Mammary epithelial cell (primary cell): ENCODE data around the gene KAT6B.

ENCODE experiments used
- EZH2 ChIP-seq: IDR thresholded peaks from 2 replicates; pipeline ENCODE4 v1.6.1; 2012; ENCODE audit warnings: low read length, inconsistent platforms, borderline replicate concordance
- TF ChIP-seq, protein P1 (sequence below), 2 donors: IDR thresholded peaks in 1 of 2; conservative IDR thresholded peaks in 1 of 2; 2 replicates each; pipeline ENCODE4 v1.5.1; 2011 to 2012; ENCODE audit warnings: inconsistent platforms in 2 of 2, low read length in 2 of 2, mild to moderate bottlenecking in 2 of 2, control low read depth in 1 of 2, low read depth in 1 of 2; ENCODE audit not compliant: insufficient read depth in 1 of 2; ENCODE audit errors: extremely low read depth in 1 of 2

DNA sequence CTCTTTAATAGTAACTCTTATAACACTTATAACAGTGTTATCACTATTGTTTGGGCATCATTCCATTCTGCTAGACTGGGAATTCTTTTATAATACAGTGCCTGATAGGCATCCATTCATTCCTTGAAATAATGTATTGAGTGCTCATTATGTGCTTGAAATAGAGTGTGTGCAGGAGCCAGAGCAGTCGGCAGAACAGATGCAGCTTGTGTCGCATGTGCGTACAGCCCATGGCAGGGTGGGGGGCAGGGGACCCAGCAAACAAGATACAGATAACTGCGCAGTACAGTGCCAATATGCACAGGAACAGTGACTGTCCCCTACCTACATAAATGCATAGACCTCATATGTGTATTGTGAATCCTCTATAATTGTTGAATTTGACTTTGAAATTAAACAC lies 99.3 kb downstream of the KAT6B start:
- no peak for TF ChIP-seq EZH2
- TF ChIP-seq, protein P1, sequence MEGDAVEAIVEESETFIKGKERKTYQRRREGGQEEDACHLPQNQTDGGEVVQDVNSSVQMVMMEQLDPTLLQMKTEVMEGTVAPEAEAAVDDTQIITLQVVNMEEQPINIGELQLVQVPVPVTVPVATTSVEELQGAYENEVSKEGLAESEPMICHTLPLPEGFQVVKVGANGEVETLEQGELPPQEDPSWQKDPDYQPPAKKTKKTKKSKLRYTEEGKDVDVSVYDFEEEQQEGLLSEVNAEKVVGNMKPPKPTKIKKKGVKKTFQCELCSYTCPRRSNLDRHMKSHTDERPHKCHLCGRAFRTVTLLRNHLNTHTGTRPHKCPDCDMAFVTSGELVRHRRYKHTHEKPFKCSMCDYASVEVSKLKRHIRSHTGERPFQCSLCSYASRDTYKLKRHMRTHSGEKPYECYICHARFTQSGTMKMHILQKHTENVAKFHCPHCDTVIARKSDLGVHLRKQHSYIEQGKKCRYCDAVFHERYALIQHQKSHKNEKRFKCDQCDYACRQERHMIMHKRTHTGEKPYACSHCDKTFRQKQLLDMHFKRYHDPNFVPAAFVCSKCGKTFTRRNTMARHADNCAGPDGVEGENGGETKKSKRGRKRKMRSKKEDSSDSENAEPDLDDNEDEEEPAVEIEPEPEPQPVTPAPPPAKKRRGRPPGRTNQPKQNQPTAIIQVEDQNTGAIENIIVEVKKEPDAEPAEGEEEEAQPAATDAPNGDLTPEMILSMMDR (conservative IDR thresholded peaks at IDR 0.05 in 1 of 2, IDR thresholded peaks at IDR 0.05 in 1 of 2; ENCODE audit: extremely low read depth in 1 of 2, insufficient read depth in 1 of 2, low read depth in 1 of 2, low read length in 2 of 2), result no peak
